Measurements from ENCODE around the gene CACNA1C. TPM values are rescaled to one million over a fixed set of nuclear protein-coding genes. Genes with fewer than 3 reads are reported as not detected.

CACNA1C gene
- total RNA-seq, 6 donors from 2014 or later: 5.2 to 45.1 (median 8.8) TPM

- TF ChIP-seq CTCF (IDR thresholded peaks at IDR 0.05): no peak
- no peak overlapping the region for H3K4me3 ChIP-seq
- H3K9me3 ChIP-seq: peaks cover 0 to 15% (median 0%) of the 10 kb centered on the region in 4 donors
- peak overlapping the region in 2 of 4 donors; percentile 14 to 53 for H3K27ac ChIP-seq
- no peaks in the 10 kb centered on the region for H3K36me3 ChIP-seq
- H3K4me1 ChIP-seq: peaks cover 0 to 8% (median 0%) of the 10 kb centered on the region in 4 donors
- peak in 1 of 2 donors; percentile 65 for ATAC-seq (ENCODE audit: low FRiP score in 2 of 2)
- 80 to 94% methylated on average over 2 of the region's 2 CpGs for WGBS, 2 donors
- no peaks in the 10 kb centered on the region for H3K27me3 ChIP-seq
- no peak for DNase-seq
Measured at GRCh38 chr12:2169940-2170339, 117.2 kb downstream of the CACNA1C start.

GRCh38 chr12:2170376-2170775, 117.6 kb downstream of the CACNA1C start:
- no peak overlapping the region for H3K4me3 ChIP-seq
- H3K4me1 ChIP-seq: peaks cover 0 to 8% (median 0%) of the 10 kb centered on the region in 4 donors
- peaks cover 0 to 15% (median 0%) of the 10 kb centered on the region in 4 donors for H3K9me3 ChIP-seq
- H3K36me3 ChIP-seq: no peaks in the 10 kb centered on the region
- peak; percentile 32 to 73 for ATAC-seq (ENCODE audit: low FRiP score in 2 of 2)
- H3K27ac ChIP-seq: peak overlapping the region in 2 of 4 donors; percentile 37 to 53
- 57 to 86% methylated on average over 1 of the region's 1 CpG for WGBS, 2 donors
- TF ChIP-seq EP300 (IDR thresholded peaks at IDR 0.05): no peak
- no peak for TF ChIP-seq POLR2AphosphoS5 (IDR thresholded peaks at IDR 0.05)
- no peak for TF ChIP-seq CTCF (IDR thresholded peaks at IDR 0.05)
- no peak for TF ChIP-seq POLR2A (IDR thresholded peaks at IDR 0.05)
- no peaks in the 10 kb centered on the region for H3K27me3 ChIP-seq
- no peak for DNase-seq

- 67 to 89% methylated on average over 6 to 11 of the region's 11 CpGs for WGBS, 2 donors
Measured at GRCh38 chr12:2171672-2172426, 119.1 kb downstream of the CACNA1C start.

GRCh38 chr12:2172491-2173214, 119.9 kb downstream of the CACNA1C start:
- Histone ChIP-seq H3K27ac (no peak overlapping the region), H3K4me1 (peaks cover 0 to 8% (median 0%) of the 10 kb centered on the region in 4 donors), H3K9me3 (peaks cover 0 to 3% (median 0%) of the 10 kb centered on the region in 4 donors), H3K27me3 (no peaks in the 10 kb centered on the region), H3K4me3 (no peak overlapping the region), H3K36me3 (no peaks in the 10 kb centered on the region)
- ATAC-seq (ENCODE audit: low FRiP score in 2 of 2) (no peak), DNase-seq (no peak)
- 56 to 59% methylated on average over 12 of the region's 12 CpGs for WGBS, 2 donors
- TF ChIP-seq EP300 (IDR thresholded peaks at IDR 0.05) (no peak), CTCF (IDR thresholded peaks at IDR 0.05) (no peak), POLR2A (IDR thresholded peaks at IDR 0.05) (no peak), POLR2AphosphoS5 (IDR thresholded peaks at IDR 0.05) (no peak)

More at GRCh38 chr12:2171672-2172426, 119.1 kb downstream of the CACNA1C start:
- no peak overlapping the region for H3K4me3 ChIP-seq
- peaks cover 0 to 8% (median 0%) of the 10 kb centered on the region in 4 donors for H3K4me1 ChIP-seq
- ATAC-seq (ENCODE audit: low FRiP score in 2 of 2) (no peak), DNase-seq (no peak)
- TF ChIP-seq POLR2AphosphoS5 (IDR thresholded peaks at IDR 0.05) (no peak), CTCF (IDR thresholded peaks at IDR 0.05) (no peak), EP300 (IDR thresholded peaks at IDR 0.05) (no peak), POLR2A (IDR thresholded peaks at IDR 0.05) (no peak)
- H3K27ac ChIP-seq: no peak overlapping the region
- no peaks in the 10 kb centered on the region for H3K27me3 ChIP-seq
- peaks cover 0 to 11% (median 0%) of the 10 kb centered on the region in 4 donors for H3K9me3 ChIP-seq
- H3K36me3 ChIP-seq: no peaks in the 10 kb centered on the region

Measured in upper lobe of left lung (tissue), 6 donors.